GM21723 (cell line): ENCODE data around the gene ABHD17C.

Experiments used
- ATAC-seq: cut with Tn5 transposase; IDR thresholded peaks from one replicate; pipeline ENCODE4 v1.9.1; 2021; ENCODE audit warnings: mild to moderate bottlenecking, moderate library complexity; ENCODE audit not compliant: unreplicated experiment

The ABHD17C gene

GRCh38 chr15:80783260-80783659 is 88.2 kb downstream of the ABHD17C start:
- ATAC-seq, result no peak

- ATAC-seq, result no peak
Measured at GRCh38 chr15:80785335-80785734, 90.2 kb downstream of the ABHD17C start.

GRCh38 chr15:80785811-80786354 is 90.8 kb downstream of the ABHD17C start:
- ATAC-seq, result no peak

- ATAC-seq, result no peak
Measured at GRCh38 chr15:80787316-80787715, 92.2 kb downstream of the ABHD17C start.

- no peak for ATAC-seq
Measured at GRCh38 chr15:80788536-80788935, 93.4 kb downstream of the ABHD17C start.

GRCh38 chr15:80789296-80789695 is 94.2 kb downstream of the ABHD17C start:
- no peak for ATAC-seq

- ATAC-seq, result no peak
Measured at GRCh38 chr15:80789796-80790195, 94.7 kb downstream of the ABHD17C start.

- ATAC-seq, result no peak
Measured at GRCh38 chr15:80790236-80790635, 95.1 kb downstream of the ABHD17C start.

GRCh38 chr15:80791004-80791403 is 95.9 kb downstream of the ABHD17C start:
- ATAC-seq, result no peak

GRCh38 chr15:80796407-80796806 is 101.3 kb downstream of the ABHD17C start:
- ATAC-seq, result no peak

- no peak for ATAC-seq
Measured at GRCh38 chr15:80798911-80799310, 103.8 kb downstream of the ABHD17C start.

GRCh38 chr15:80800067-80800466 is 105.0 kb downstream of the ABHD17C start:
- ATAC-seq, result no peak

GRCh38 chr15:80801891-80802680 is 107.0 kb downstream of the ABHD17C start:
- ATAC-seq, result no peak

- no peak for ATAC-seq
Measured at GRCh38 chr15:80803580-80804525, 108.7 kb downstream of the ABHD17C start.

GRCh38 chr15:80804970-80805495 is 109.9 kb downstream of the ABHD17C start:
- no peak for ATAC-seq
